Hematopoietic multipotent progenitor cell treated with erythropoietin and hydrocortisone succinate and interleukin-3 and kit ligand, for 6 days (in vitro differentiated cells): ENCODE measurements around the gene KRTAP10-5.
"Not testable (repeated sequence)": the region's sequence is repeated elsewhere in the genome, so short reads cannot be mapped to it uniquely, and the experiment has no call there.

Experiments used
- DNase-seq: peaks from one replicate; pipeline ENCODE4 v3.0.0-alpha.2; 2015

Gene KRTAP10-5

GRCh38 chr21:44610157-44610843, 29.9 kb upstream of the KRTAP10-5 start:
- not testable (repeated sequence) for DNase-seq

GRCh38 chr21:44609193-44609592, 28.8 kb upstream of the KRTAP10-5 start:
- DNase-seq, result no peak

GRCh38 chr21:44606495-44606894, 26.1 kb upstream of the KRTAP10-5 start:
- DNase-seq, result no peak

- no peak for DNase-seq
Measured at GRCh38 chr21:44603911-44604310, 23.5 kb upstream of the KRTAP10-5 start.

GRCh38 chr21:44603109-44603875, 22.9 kb upstream of the KRTAP10-5 start:
- no peak for DNase-seq

GRCh38 chr21:44602463-44602850, 22.1 kb upstream of the KRTAP10-5 start:
- DNase-seq, result no peak

- no peak for DNase-seq
Measured at GRCh38 chr21:44601596-44602462, 21.4 kb upstream of the KRTAP10-5 start.

- DNase-seq, result not testable (repeated sequence)
Measured at GRCh38 chr21:44601091-44601490, 20.7 kb upstream of the KRTAP10-5 start.

- DNase-seq, result not testable (repeated sequence)
Measured at GRCh38 chr21:44600118-44600978, 19.9 kb upstream of the KRTAP10-5 start, which contains the start of gene KRTAP10-7. KRTAP10-7 (plus strand) TSS chr21:44600597; CDS start chr21:44600622, 25 bp downstream.

GRCh38 chr21:44599264-44600029, 19.0 kb upstream of the KRTAP10-5 start:
- no peak for DNase-seq

- no peak for DNase-seq
Measured at GRCh38 chr21:44598061-44598460, 17.7 kb upstream of the KRTAP10-5 start.

GRCh38 chr21:44596068-44596725, 15.8 kb upstream of the KRTAP10-5 start:
- DNase-seq, result no peak

GRCh38 chr21:44595524-44595923, 15.1 kb upstream of the KRTAP10-5 start:
- DNase-seq, result no peak

- no peak for DNase-seq
Measured at GRCh38 chr21:44594406-44594916, 14.1 kb upstream of the KRTAP10-5 start.

- DNase-seq, result peak; percentile 94
Measured at GRCh38 chr21:44593598-44594405, 13.4 kb upstream of the KRTAP10-5 start.

- no peak for DNase-seq
Measured at GRCh38 chr21:44592446-44593311, 12.3 kb upstream of the KRTAP10-5 start, which contains the start of gene KRTAP10-6. KRTAP10-6 (minus strand) TSS chr21:44592505; CDS start chr21:44592484, 21 bp downstream.

- DNase-seq, result not testable (repeated sequence)
Measured at GRCh38 chr21:44591801-44592130, 11.4 kb upstream of the KRTAP10-5 start.
